Measurements from ENCODE around the gene SPOP.

Gene SPOP

DNA sequence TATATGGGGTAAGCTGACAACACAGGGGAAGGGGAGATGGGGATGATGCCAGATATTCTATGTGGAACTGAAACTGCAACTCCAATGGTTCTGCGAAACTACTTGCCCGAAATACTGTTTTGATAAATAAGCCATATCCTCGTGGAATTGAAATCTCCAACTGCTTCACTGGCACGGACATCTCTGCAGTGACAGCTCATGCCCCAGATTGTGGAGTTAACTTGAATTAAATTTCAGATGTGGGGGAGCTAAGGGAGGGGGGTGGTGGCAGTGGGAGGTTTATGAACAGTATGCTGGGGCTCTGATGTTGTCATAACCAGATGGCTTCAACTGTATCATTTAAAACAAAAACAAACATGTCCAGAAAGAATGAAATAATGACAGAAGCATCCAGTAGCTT lies 80.5 kb downstream of the SPOP start:
- no peak for DNase-seq
- intact Hi-C loops (cut with DNase I) = no loop called here

DNA sequence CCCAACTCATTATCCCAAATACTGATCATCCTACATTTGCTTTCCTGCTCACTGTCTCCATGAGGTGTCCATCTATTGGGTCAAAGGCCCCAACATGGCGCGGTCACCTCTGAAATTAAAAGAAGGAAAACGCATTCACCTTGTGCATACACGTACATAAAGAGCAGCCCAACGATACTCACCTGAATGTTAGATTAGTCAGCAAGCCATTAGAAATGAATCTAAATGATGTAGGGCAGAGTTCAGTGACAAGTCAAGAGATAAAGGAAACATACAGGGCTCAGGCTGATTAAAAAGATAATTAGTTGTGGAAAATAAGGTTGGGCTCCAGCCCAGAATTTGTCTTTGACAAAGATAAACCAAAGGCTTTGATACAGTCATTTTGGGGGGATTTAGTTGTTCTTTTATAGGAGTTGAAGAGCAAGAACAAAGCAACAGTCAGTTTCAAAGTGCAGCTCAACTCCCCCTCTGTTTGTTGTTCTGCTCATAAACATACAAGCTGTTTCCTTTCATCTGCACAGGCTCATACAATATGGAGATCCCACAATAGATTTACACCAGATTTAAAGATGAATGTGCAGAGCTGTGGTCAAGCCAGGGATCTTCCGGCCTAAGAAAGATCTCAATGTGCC lies 81.2 kb downstream of the SPOP start:
- intact Hi-C loops (cut with DNase I) = no loop called here

GRCh38 chr17:49595980-49596379 lies 81.9 kb downstream of the SPOP start:
- intact Hi-C loops (cut with DNase I) = no loop called here
- DNase-seq = no peak

More for the DNA sequence above, 81.2 kb downstream of the SPOP start:
- no peak for DNase-seq

DNA sequence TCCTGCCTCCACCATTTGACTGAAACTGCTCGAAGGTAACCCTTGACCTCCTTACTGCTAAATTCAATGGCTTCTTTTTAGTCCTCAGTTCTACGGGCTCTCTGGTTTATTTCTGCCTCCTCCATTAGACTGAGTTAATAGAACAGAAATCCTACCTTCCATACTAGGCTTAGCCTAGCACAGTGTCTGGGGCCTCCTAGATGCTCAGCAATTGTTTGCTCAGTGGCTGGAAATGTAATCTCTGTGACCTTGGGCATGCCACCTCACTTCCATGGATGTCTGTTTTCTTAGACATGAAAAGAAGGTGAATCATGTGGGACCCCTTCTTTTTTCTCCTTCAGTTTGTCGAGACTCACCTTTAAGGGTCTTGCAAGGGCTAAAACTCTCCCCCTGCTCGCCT lies 82.6 kb downstream of the SPOP start:
- intact Hi-C loops (cut with DNase I) = no loop called here
- DNase-seq = no peak

GRCh38 chr17:49592263-49592662 lies 85.6 kb downstream of the SPOP start:
- intact Hi-C loops (cut with DNase I) = no loop called here
- DNase-seq = peak in 1 of 42 donors; percentile 43

DNA sequence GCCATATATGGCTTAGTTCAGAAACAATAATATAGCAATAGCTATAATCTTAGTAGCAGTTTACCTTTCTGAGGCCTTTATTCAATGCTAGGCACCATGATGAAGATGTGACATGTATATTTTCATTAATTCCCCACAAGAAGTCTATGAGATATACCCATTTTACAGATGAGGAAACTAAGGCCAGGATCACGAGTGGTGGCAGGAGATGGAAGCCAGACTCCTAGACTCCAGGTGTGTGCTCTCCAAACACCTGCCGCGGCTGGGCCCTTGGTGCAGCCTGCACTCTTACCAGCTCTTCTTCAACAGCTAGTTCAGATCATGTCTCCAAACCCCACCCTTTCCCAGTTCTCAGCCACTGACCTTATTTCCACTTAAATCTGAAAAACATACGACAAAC lies 87.0 kb downstream of the SPOP start:
- intact Hi-C loops (cut with DNase I) = no loop called here
- no peak for DNase-seq

- no peak for DNase-seq
- intact Hi-C loops (cut with DNase I) = no loop called here
These were observed 88.3 kb downstream of the SPOP start for GRCh38 chr17:49589577-49589927.

DNA sequence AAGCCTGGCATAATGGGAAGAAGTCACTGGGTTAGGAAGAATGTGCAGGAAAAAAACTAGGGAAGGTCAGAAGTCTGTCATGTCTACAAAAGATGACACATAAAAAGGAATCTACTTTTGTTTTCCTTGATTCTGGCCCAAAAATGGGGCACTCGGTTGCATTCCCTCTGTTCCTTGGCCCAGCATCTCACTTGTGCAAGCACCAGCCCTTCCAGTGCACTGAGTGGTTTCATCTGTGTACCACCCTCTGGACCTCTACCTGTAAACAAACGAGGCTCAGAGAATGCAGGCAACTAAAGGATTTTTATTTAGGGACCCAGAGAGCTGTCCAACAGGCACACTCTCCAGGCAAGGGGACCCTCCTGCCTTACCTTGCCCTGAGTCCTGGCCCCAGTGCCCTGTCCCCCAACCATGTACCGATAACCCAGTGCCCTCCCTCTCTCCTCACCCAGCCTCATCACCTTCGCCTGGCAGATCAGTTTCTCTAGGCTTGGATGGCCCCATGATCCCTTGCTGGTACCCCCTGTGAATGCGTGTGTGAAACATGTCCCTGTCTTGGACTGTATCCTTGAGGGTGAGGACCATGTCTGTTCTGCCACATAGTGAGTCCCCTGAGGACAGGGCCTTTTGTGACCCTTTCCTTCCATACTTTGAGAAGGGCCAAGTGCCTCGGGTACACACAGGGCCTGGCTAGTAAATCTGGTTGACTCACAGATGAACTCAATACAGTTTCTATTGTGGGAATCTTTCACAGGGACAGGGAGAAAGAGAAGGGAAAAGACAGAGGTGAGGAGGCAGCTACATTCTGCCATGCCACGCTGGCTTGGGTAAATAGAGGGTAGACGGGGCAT lies 88.9 kb downstream of the SPOP start:
- intact Hi-C loops (cut with DNase I) = no loop called here
- no peak for DNase-seq

GRCh38 chr17:49588312-49588711 lies 89.6 kb downstream of the SPOP start:
- intact Hi-C loops (cut with DNase I) = no loop called here
- DNase-seq = no peak

GRCh38 chr17:49587366-49588073 lies 90.4 kb downstream of the SPOP start:
- intact Hi-C loops (cut with DNase I) = no loop called here
- no peak for DNase-seq

- peak in 1 of 42 donors; percentile 8 for DNase-seq
- intact Hi-C loops (cut with DNase I) = no loop called here
These were observed 92.4 kb downstream of the SPOP start for GRCh38 chr17:49585422-49586027.

- intact Hi-C loops (cut with DNase I) = no loop called here
- no peak for DNase-seq
These were observed 94.0 kb downstream of the SPOP start for GRCh38 chr17:49583889-49584288.

- DNase-seq = no peak
- intact Hi-C loops (cut with DNase I) = no loop called here
These were observed 94.7 kb downstream of the SPOP start for GRCh38 chr17:49583226-49583625.

GRCh38 chr17:49582789-49583188 lies 95.1 kb downstream of the SPOP start:
- no peak for DNase-seq

GRCh38 chr17:49582055-49582722 lies 95.7 kb downstream of the SPOP start:
- intact Hi-C loops (cut with DNase I) = no loop called here
- no peak for DNase-seq

More at GRCh38 chr17:49582789-49583188, 95.1 kb downstream of the SPOP start:
- intact Hi-C loops (cut with DNase I) = no loop called here

DNA sequence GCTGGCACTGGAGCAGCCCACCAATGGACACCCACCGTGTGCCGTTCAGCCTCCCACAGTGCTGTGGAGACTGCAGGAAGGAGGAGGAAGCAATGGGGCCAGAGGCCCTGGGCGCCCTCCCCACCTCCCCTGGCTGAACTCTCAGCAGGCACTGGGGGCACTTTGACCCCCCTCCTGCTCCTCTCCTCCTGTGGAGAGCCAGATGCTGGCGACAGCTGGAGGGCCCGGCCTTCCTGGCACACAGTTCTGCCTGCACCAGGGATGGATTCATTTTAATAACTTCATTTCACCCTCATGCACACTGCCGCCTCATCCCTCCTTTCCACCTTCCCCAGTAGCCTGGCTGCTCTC lies 96.3 kb downstream of the SPOP start:
- no peak for DNase-seq
- intact Hi-C loops (cut with DNase I) = no loop called here

GRCh38 chr17:49580981-49581647 lies 96.8 kb downstream of the SPOP start:
- intact Hi-C loops (cut with DNase I) = no loop called here
- no peak for DNase-seq

DNA sequence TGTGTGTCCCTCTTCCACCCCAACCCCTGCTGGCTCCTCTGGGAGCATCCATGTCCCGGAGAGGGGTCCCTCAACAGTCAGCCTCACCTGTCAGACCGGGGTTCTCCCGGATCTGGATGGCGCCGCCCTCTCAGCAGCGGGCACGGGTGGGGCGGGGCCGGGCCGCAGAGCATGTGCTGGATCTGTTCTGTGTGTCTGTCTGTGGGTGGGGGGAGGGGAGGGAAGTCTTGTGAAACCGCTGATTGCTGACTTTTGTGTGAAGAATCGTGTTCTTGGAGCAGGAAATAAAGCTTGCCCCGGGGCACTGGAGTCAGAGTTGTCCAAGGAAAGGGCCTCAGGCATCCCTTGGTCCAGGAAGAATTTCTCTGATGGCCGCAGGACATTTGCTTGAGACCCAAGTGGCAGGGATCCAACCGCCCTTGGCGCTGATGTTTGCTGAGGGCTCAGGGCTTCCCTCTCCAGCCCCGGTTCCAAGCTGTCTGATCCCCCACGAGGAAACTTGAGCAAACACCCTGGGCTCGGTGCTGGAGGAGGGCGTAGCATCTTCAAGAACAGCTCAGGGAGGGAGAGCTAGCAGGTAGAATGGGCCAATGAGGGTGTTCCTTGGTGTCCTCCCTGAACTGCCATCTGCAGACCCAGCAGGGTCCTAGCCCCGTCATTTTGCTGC lies 97.7 kb downstream of the SPOP start:
- intact Hi-C loops (cut with DNase I) = no loop called here
- DNase-seq = no peak

All from head of caudate nucleus (tissue), 42 donors.